Skeletal muscle cell (primary cell): ENCODE results near the gene KRT37.
"Not testable (repeated sequence)": the region's sequence is repeated elsewhere in the genome, so short reads cannot be mapped to it uniquely, and the experiment has no call there.

Experiments
- DNase-seq: peaks from one replicate; pipeline ENCODE4 v3.0.0-alpha.2; 2010; ENCODE audit warnings: low read depth
- H3K4me3 ChIP-seq: 2 replicates; pipeline ENCODE4 v1.5.1; 2011; ENCODE audit warnings: low read depth, mild to moderate bottlenecking, control low read depth, low read length, moderate library complexity

KRT37 gene

DNA sequence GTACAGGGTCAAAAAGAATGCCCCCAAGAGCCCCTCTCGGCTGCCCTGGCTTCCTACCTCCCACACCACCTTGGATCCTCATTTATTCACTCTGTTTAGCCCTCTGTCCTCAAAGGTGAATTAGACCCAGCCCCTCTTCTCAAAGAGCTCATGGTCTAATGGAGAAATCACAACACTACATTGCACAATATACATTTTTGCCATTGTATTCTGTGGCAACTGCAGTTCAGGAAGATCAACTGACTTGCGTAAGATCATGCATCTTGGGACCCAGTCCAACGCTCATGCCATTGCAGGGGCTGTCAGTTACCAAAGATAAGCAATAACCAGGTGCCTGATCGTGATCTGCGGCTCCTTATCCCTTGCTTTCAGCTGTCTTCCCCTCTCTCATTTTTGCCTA, 15.0 kb upstream of the KRT37 start:
- no peak overlapping the region for H3K4me3 ChIP-seq
- DNase-seq, result no peak

DNA sequence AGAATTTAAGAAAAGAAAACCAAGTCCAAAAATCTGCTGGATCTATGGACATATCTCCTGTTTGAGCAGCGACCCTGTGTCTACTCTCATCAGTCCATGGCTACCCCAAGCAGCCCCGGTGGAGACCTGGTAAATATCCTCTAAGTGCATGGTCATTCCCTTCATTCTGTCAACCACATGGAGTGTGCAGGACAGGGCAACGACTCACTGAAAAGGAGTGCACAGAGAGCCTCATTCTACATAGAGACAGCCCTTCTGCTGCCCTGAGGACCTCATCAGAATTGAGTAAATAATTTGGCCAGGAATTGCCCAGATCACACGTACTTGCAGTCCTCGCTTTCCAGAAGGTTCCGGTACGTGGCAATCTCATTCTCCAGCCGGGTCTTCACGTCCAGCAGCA, 13.4 kb upstream of the KRT37 start:
- H3K4me3 ChIP-seq, result no peak overlapping the region
- DNase-seq, result no peak

- no peak for DNase-seq
- H3K4me3 ChIP-seq, result no peak overlapping the region
Measured at GRCh38 chr17:41437254-41437653, 12.9 kb upstream of the KRT37 start.

- no peak overlapping the region for H3K4me3 ChIP-seq
- DNase-seq, result no peak
Measured at GRCh38 chr17:41434415-41434814, 10.0 kb upstream of the KRT37 start.

GRCh38 chr17:41434005-41434404, 9.6 kb upstream of the KRT37 start:
- no peak for DNase-seq
- H3K4me3 ChIP-seq, result no peak overlapping the region

DNA sequence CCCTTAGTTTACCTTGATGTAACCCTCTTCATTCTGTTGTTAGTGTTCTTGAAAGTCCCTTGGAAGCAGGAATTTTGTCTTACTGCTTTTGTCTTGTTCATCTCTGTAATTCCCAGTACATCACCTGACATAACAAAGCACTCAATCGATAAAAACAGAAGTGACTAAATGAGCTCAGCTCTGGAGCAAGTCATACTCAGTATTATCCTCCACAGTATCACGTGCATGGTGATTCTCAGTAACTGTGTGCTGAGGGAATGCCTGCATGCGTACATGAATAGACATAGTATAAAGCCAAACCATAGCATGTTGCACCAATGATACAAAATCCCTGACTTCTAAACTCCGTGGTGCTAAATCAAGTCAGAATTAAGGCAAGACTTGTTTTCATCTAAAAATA, 9.2 kb upstream of the KRT37 start:
- no peak overlapping the region for H3K4me3 ChIP-seq
- DNase-seq, result no peak

DNA sequence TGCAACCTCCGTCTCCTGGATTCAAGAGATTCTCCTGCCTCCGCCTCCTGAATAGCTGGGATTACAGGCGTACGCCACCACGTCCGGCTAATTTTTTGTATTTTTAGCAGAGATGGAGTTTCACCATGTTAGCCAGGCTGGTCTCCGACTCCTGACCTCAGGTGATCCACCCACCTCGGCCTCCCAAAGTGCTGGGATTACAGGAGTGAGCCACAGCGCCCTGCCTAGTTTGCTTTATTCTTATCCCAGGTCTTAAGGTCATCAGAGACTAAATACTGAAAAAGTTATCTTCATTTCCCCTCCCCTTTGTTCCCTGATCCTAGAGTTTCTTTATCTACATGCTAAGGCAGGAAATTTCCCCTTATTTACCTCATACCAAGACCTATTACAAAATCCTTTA, 6.0 kb upstream of the KRT37 start:
- not testable (repeated sequence) for H3K4me3 ChIP-seq, DNase-seq

DNA sequence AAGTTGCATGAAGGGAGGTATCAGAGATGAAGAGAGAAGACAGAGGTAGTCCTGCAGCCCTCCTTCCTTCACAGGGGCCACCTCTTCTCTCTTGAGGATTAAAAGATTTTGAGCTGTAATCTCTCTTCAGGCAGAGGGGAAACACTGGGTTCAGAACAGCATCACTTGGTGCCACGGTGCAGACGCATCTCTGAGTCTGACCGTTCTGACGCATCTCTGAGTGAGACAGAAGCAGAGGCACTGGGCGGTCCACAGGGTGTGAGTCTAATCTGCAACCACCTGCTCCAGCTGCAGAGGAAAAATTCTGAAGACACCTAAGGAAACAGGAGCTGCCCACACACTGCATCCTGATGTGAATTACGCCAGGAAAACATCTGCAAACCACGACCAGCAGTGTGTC, 5.3 kb upstream of the KRT37 start:
- H3K4me3 ChIP-seq, result no peak overlapping the region
- DNase-seq, result no peak

DNA sequence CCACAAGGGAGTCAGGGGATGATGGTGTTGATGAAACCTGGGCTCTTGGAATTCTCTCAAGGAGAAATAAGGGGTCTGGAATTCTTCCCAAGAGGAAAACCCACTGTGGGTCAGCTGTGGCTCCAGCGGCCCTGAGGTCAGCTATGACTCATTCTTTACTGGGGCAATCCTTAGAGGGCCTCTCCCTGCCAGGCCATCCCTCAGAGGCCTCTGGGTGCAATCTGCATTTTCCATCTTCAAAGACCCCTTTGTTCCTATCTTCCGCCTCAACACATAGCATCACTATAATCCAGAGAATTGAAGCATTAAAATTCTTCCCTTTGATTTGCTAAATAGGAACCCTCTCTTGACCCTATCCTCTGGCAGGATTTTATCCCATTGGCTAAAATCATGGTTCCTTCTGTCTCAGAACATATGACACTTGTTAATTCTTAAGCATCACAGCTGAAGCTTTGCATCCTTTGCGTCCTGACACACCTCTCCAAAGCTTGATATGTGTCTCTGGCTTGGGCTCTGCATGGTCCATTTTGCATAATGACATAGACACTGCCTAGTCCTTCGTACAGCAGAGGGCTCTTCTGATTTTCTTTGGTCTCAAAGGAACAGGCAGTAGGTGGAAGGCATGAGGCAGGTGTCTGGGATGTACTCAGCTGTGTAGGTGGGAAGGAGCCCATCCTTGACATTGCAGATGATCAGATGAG, 4.4 kb upstream of the KRT37 start:
- no peak for DNase-seq

GRCh38 chr17:41422586-41422985, 1.8 kb downstream of the KRT37 start:
- DNase-seq, result not testable (repeated sequence)

More for the DNA sequence above, 4.4 kb upstream of the KRT37 start:
- H3K4me3 ChIP-seq, result no peak overlapping the region

GRCh38 chr17:41421617-41422016, 2.8 kb downstream of the KRT37 start:
- DNase-seq, result no peak
- no peak overlapping the region for H3K4me3 ChIP-seq

More at GRCh38 chr17:41422586-41422985, 1.8 kb downstream of the KRT37 start:
- H3K4me3 ChIP-seq, result not testable (repeated sequence)

- DNase-seq, result peak; percentile 18
- H3K4me3 ChIP-seq, result no peak overlapping the region
Measured at GRCh38 chr17:41421116-41421515, 3.3 kb downstream of the KRT37 start.

GRCh38 chr17:41420134-41420533, 4.3 kb downstream of the KRT37 start:
- DNase-seq, result no peak
- no peak overlapping the region for H3K4me3 ChIP-seq

GRCh38 chr17:41419716-41420115, 4.7 kb downstream of the KRT37 start:
- DNase-seq, result no peak
- no peak overlapping the region for H3K4me3 ChIP-seq

- H3K4me3 ChIP-seq, result no peak overlapping the region
Measured at GRCh38 chr17:41418116-41418860, 6.1 kb downstream of the KRT37 start.

GRCh38 chr17:41417576-41418015, 6.8 kb downstream of the KRT37 start:
- no peak for DNase-seq
- H3K4me3 ChIP-seq, result no peak overlapping the region

More at GRCh38 chr17:41418116-41418860, 6.1 kb downstream of the KRT37 start:
- no peak for DNase-seq

GRCh38 chr17:41417127-41417526, 7.3 kb downstream of the KRT37 start:
- DNase-seq, result no peak

GRCh38 chr17:41416479-41416878, 7.9 kb downstream of the KRT37 start:
- DNase-seq, result no peak
- H3K4me3 ChIP-seq, result no peak overlapping the region

More at GRCh38 chr17:41417127-41417526, 7.3 kb downstream of the KRT37 start:
- H3K4me3 ChIP-seq, result no peak overlapping the region

DNA sequence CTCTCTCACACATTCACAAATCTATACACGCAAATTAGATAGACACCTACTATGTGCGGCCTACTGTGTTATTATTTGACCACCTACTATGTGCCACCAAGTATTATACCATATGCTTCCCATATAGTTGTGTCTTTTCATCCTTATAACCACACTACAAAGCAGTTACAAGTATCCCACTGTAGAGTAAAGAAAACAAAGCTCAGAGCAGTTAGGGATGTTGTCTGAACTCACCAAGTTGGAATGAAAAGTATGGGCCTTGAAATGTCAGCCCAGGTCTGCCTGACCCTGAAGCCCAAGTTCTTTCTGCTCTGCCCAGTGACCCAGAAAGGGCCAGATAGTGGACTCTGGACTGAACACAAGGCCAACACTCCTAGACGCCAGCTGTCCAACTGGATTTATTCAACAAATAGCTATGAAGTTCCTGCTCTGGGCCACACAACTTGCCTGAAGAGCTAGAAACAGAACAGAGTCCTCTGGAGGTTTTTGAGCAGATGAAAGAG, 8.5 kb downstream of the KRT37 start:
- H3K4me3 ChIP-seq, result no peak overlapping the region
- DNase-seq, result no peak

DNA sequence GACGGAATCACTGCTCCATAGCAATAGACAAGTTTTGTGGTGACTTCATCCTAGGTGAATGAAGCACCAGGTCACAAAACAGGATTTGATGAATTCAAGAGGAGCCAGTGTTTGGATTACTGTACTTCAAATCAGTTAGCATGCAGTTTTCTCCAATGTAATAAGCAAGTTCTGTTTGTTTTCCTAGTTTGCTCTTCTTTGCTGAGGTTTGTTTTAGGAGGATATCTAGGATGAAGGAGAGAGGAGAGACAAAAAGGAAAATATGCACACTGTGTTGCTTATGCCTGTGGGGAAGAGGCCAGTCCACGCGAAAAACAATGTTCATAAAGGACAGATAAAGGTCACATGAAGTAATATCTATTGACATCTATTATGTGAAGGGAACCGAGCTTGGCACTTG, 9.0 kb downstream of the KRT37 start:
- no peak overlapping the region for H3K4me3 ChIP-seq
- DNase-seq, result no peak

DNA sequence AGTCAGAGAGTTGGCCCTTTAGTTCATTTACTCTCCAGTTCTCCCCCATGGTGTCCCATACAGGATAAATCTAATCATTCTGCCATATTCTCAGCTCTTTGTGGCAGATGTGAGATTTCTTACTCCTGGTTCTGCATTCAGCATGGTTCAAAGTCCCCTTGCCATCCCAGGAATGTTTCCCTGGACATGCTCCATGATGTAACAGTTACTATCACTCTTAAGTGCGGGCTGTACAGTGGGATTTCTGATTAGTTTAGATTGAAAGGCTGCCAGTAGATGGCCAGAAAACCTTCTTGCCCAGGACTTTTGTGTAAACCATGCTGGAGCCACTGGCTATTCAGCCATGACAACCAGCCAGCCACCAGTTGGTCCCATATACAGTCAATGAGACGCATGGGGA, 10.4 kb downstream of the KRT37 start:
- no peak overlapping the region for H3K4me3 ChIP-seq
- DNase-seq, result no peak
